Adipocyte (in vitro differentiated cells): ENCODE measurements around the gene RHOB.

Source experiments
- DNase-seq: peaks from one replicate; pipeline ENCODE4 v3.0.0-alpha.2; 2015; ENCODE audit warnings: low read depth
- H3K27me3 ChIP-seq: replicated peaks from 2 replicates; pipeline ENCODE4 v1.7.0; 2013; ENCODE audit warnings: mild to moderate bottlenecking, low read length, moderate library complexity; ENCODE audit not compliant: control insufficient read depth, insufficient read depth
- H3K36me3 ChIP-seq: 2 replicates; pipeline ENCODE4 v1.7.0; 2013; ENCODE audit warnings: low read length, mild to moderate bottlenecking, moderate library complexity; ENCODE audit not compliant: control insufficient read depth, insufficient read depth, severe bottlenecking
- H3K4me1 ChIP-seq: 2 replicates; pipeline ENCODE4 v1.7.0; 2013; ENCODE audit warnings: mild to moderate bottlenecking, low read length, moderate library complexity; ENCODE audit not compliant: control insufficient read depth, insufficient read depth
- H3K4me3 ChIP-seq: 2 replicates; pipeline ENCODE4 v1.7.0; 2013; ENCODE audit warnings: mild to moderate bottlenecking, low read length, moderate library complexity
- H3K9ac ChIP-seq: 2 replicates; pipeline ENCODE4 v1.7.0; 2013; ENCODE audit warnings: mild to moderate bottlenecking, low read length, moderate library complexity
- H3K9me3 ChIP-seq: 2 replicates; pipeline ENCODE4 v1.7.0; 2013; ENCODE audit warnings: mild to moderate bottlenecking, low read length, moderate library complexity; ENCODE audit not compliant: control insufficient read depth

RHOB gene

GRCh38 chr2:20472569-20472968 lies 25.7 kb downstream of the RHOB start:
- Histone ChIP-seq H3K9me3 (no peaks in the 10 kb centered on the region), H3K27me3 (no peaks in the 10 kb centered on the region), H3K36me3 (no peaks in the 10 kb centered on the region), H3K4me3 (no peak overlapping the region), H3K4me1 (peaks cover 7% of the 10 kb centered on the region), H3K9ac (no peak overlapping the region)
- DNase-seq = no peak

GRCh38 chr2:20473128-20473527 lies 26.3 kb downstream of the RHOB start:
- DNase-seq = no peak
- no peak overlapping the region for H3K4me3 ChIP-seq
- no peaks in the 10 kb centered on the region for H3K9me3 ChIP-seq
- H3K4me1 ChIP-seq = peaks cover 7% of the 10 kb centered on the region
- H3K27me3 ChIP-seq = no peaks in the 10 kb centered on the region
- no peaks in the 10 kb centered on the region for H3K36me3 ChIP-seq
- no peak overlapping the region for H3K9ac ChIP-seq

GRCh38 chr2:20474757-20475566 lies 28.1 kb downstream of the RHOB start:
- Histone ChIP-seq H3K9me3 (no peaks in the 10 kb centered on the region), H3K4me3 (no peak overlapping the region), H3K36me3 (no peaks in the 10 kb centered on the region), H3K27me3 (no peaks in the 10 kb centered on the region), H3K9ac (no peak overlapping the region), H3K4me1 (peaks cover 7% of the 10 kb centered on the region)
- no peak for DNase-seq

GRCh38 chr2:20475567-20475952 lies 28.7 kb downstream of the RHOB start:
- Histone ChIP-seq H3K4me1 (peaks cover 7% of the 10 kb centered on the region), H3K36me3 (no peaks in the 10 kb centered on the region), H3K9ac (no peak overlapping the region), H3K9me3 (no peaks in the 10 kb centered on the region), H3K4me3 (no peak overlapping the region), H3K27me3 (no peaks in the 10 kb centered on the region)
- DNase-seq = no peak

GRCh38 chr2:20476481-20476880 lies 29.6 kb downstream of the RHOB start:
- no peaks in the 10 kb centered on the region for H3K9me3 ChIP-seq
- H3K4me1 ChIP-seq = peaks cover 11% of the 10 kb centered on the region
- H3K4me3 ChIP-seq = no peak overlapping the region
- H3K36me3 ChIP-seq = no peaks in the 10 kb centered on the region
- no peaks in the 10 kb centered on the region for H3K27me3 ChIP-seq
- no peak for DNase-seq
- H3K9ac ChIP-seq = no peak overlapping the region

- Histone ChIP-seq H3K36me3 (no peaks in the 10 kb centered on the region), H3K27me3 (no peaks in the 10 kb centered on the region), H3K4me1 (peaks cover 14% of the 10 kb centered on the region), H3K9ac (no peak overlapping the region), H3K4me3 (no peak overlapping the region), H3K9me3 (no peaks in the 10 kb centered on the region)
- no peak for DNase-seq
These were observed 30.1 kb downstream of the RHOB start for GRCh38 chr2:20476950-20477349.

GRCh38 chr2:20478961-20479360 lies 32.1 kb downstream of the RHOB start:
- Histone ChIP-seq H3K4me1 (peaks cover 34% of the 10 kb centered on the region), H3K4me3 (no peak overlapping the region), H3K27me3 (no peaks in the 10 kb centered on the region), H3K9ac (no peak overlapping the region), H3K9me3 (no peaks in the 10 kb centered on the region), H3K36me3 (no peaks in the 10 kb centered on the region)
- no peak for DNase-seq

GRCh38 chr2:20479835-20480234 lies 33.0 kb downstream of the RHOB start:
- H3K27me3 ChIP-seq = no peaks in the 10 kb centered on the region
- no peaks in the 10 kb centered on the region for H3K9me3 ChIP-seq
- DNase-seq = no peak
- H3K36me3 ChIP-seq = no peaks in the 10 kb centered on the region
- H3K9ac ChIP-seq = no peak overlapping the region
- no peak overlapping the region for H3K4me3 ChIP-seq
- peaks cover 33% of the 10 kb centered on the region for H3K4me1 ChIP-seq

GRCh38 chr2:20480913-20481312 lies 34.0 kb downstream of the RHOB start:
- Histone ChIP-seq H3K4me1 (peaks cover 33% of the 10 kb centered on the region), H3K9me3 (no peaks in the 10 kb centered on the region), H3K4me3 (no peak overlapping the region), H3K27me3 (no peaks in the 10 kb centered on the region), H3K36me3 (no peaks in the 10 kb centered on the region), H3K9ac (no peak overlapping the region)
- no peak for DNase-seq

- DNase-seq = no peak
These were observed 35.0 kb downstream of the RHOB start for GRCh38 chr2:20481798-20482405.

GRCh38 chr2:20482725-20483124 lies 35.9 kb downstream of the RHOB start:
- H3K9me3 ChIP-seq = no peaks in the 10 kb centered on the region
- H3K9ac ChIP-seq = peak overlapping the region; percentile 77
- no peaks in the 10 kb centered on the region for H3K27me3 ChIP-seq
- DNase-seq = no peak
- no peaks in the 10 kb centered on the region for H3K36me3 ChIP-seq
- H3K4me3 ChIP-seq = no peak overlapping the region
- peaks cover 33% of the 10 kb centered on the region for H3K4me1 ChIP-seq

More at GRCh38 chr2:20481798-20482405, 35.0 kb downstream of the RHOB start:
- H3K27me3 ChIP-seq = no peaks in the 10 kb centered on the region
- H3K36me3 ChIP-seq = no peaks in the 10 kb centered on the region
- H3K9me3 ChIP-seq = no peaks in the 10 kb centered on the region
- H3K4me1 ChIP-seq = peaks cover 33% of the 10 kb centered on the region
- H3K9ac ChIP-seq = peak overlapping the region; percentile 77
- no peak overlapping the region for H3K4me3 ChIP-seq
